H1 (cell line): ENCODE data around the gene PSTK. TPM values are rescaled to one million over a fixed set of nuclear protein-coding genes. Genes with fewer than 3 reads are reported as not detected.

Experiments used
- CTCF ChIA-PET: fragments of 300-600 bp; sonication (Branson Sonifier 250); formaldehyde crosslinking; loops from one replicate; lab custom pipeline; 2021; ENCODE audit not compliant: partially characterized antibody; lab: Charles Lee
- POLR2A ChIA-PET: fragments of 300-600 bp; sonication (Branson Sonifier 250); formaldehyde crosslinking; loops from one replicate; lab custom pipeline; 2021; ENCODE audit warnings: inconsistent platforms; ENCODE audit not compliant: partially characterized antibody; lab: Charles Lee
- DNase-seq, 2 experiments: peaks; one replicate each; pipeline versions ENCODE4 v3.0.0 to v3.0.0-alpha.2; 2010 to 2022; ENCODE audit warnings: low spot score in 2 of 2, low read depth in 1 of 2, mixed read lengths in 1 of 2
- FAIRE-seq: peaks from 2 replicates; lab custom pipeline; 2011; peaks lifted over from hg19 to GRCh38; lab: Jason Lieb, UNC
- H2AFZ ChIP-seq: 2 replicates; pipeline ENCODE4 v1.8.1; 2012; ENCODE audit warnings: low read length, inconsistent platforms
- H2AK5ac ChIP-seq: 2 replicates; pipeline ENCODE4 v1.6.1; 2013; ENCODE audit warnings: low read depth, low read length
- H2BK120ac ChIP-seq: replicated peaks from 2 replicates; pipeline ENCODE3; 2013; ENCODE audit warnings: low read depth, low read length, inconsistent platforms
- H2BK12ac ChIP-seq: 2 replicates; pipeline ENCODE4 v1.6.1; 2013; ENCODE audit warnings: low read depth, low read length
- H2BK15ac ChIP-seq: 2 replicates; pipeline ENCODE4 v1.6.1; 2013; ENCODE audit warnings: low read length
- H2BK20ac ChIP-seq: 2 replicates; pipeline ENCODE4 v1.6.1; 2013; ENCODE audit warnings: low read length
- H2BK5ac ChIP-seq: 2 replicates; pipeline ENCODE4 v1.6.1; 2013; ENCODE audit warnings: low read depth, low read length
- H3K14ac ChIP-seq: 2 replicates; pipeline ENCODE4 v1.6.1; 2013; ENCODE audit warnings: inconsistent platforms; ENCODE audit not compliant: insufficient read length
- H3K18ac ChIP-seq: 2 replicates; pipeline ENCODE4 v1.6.1; 2013; ENCODE audit warnings: low read length; ENCODE audit errors: extremely low read depth
- H3K23ac ChIP-seq: 2 replicates; pipeline ENCODE4 v1.6.1; 2013; ENCODE audit warnings: inconsistent platforms; ENCODE audit not compliant: insufficient read length
- H3K23me2 ChIP-seq: 2 replicates; pipeline ENCODE4 v1.6.1; 2013; ENCODE audit warnings: low read depth, low read length
- H3K27ac ChIP-seq: 2 replicates; pipeline ENCODE4 v1.6.1; 2011; ENCODE audit warnings: low read depth, low read length, inconsistent platforms
- H3K27me3 ChIP-seq, 4 experiments: replicated peaks in 1 of 4; 1 replicate in 1 of 4; 2 replicates in 3 of 4; pipeline versions ENCODE4 v1.6.1 to v1.8.1; 2011 to 2013; ENCODE audit warnings: low read length in 3 of 4, mild to moderate bottlenecking in 3 of 4, inconsistent platforms in 2 of 4, mixed read lengths in 2 of 4, moderate library complexity in 1 of 4; ENCODE audit not compliant: control insufficient read depth in 3 of 4, insufficient read depth in 3 of 4; ENCODE audit errors: extremely low read depth in 1 of 4
- H3K36me3 ChIP-seq, 4 experiments: 2 replicates each; pipeline versions ENCODE4 v1.6.1 to v1.8.1; 2011 to 2013; ENCODE audit warnings: mild to moderate bottlenecking in 4 of 4, low read length in 3 of 4, moderate library complexity in 2 of 4, control low read depth in 1 of 4, inconsistent platforms in 1 of 4; ENCODE audit not compliant: insufficient read depth in 4 of 4, control insufficient read depth in 2 of 4
- H3K4ac ChIP-seq: replicated peaks from 2 replicates; pipeline ENCODE3; 2013; ENCODE audit warnings: low read length, low read depth, mixed read lengths, inconsistent platforms; ENCODE audit not compliant: insufficient read length
- H3K4me1 ChIP-seq, 4 experiments: replicated peaks in 1 of 4; 1 replicate in 1 of 4; 2 replicates in 3 of 4; pipeline versions ENCODE4 v1.6.1 to v1.8.1; 2011 to 2013; ENCODE audit warnings: low read length in 3 of 4, inconsistent platforms in 2 of 4, mixed read lengths in 1 of 4; ENCODE audit not compliant: insufficient read depth in 4 of 4, control insufficient read depth in 3 of 4
- H3K4me2 ChIP-seq, 2 experiments: 2 replicates each; pipeline versions ENCODE4 v1.6.1 to v1.8.1; 2011 to 2013; ENCODE audit warnings: low read depth in 2 of 2, low read length in 2 of 2, control low read depth in 1 of 2, inconsistent platforms in 1 of 2, mild to moderate bottlenecking in 1 of 2; ENCODE audit not compliant: insufficient read depth in 1 of 2
- H3K4me3 ChIP-seq, 4 experiments: fragments of 200-600, 300-600 bp in 1 of 4; sonication (generic), shearing (Covaris generic), sonication (Bioruptor Twin) in 1 of 4; 2 replicates each; pipeline versions ENCODE4 v1.5.1 to v1.8.1; 2011 to 2016; ENCODE audit warnings: low read length in 4 of 4, low read depth in 3 of 4, control low read depth in 2 of 4, inconsistent platforms in 2 of 4, mild to moderate bottlenecking in 2 of 4, mixed read lengths in 1 of 4, moderate library complexity in 1 of 4; ENCODE audit not compliant: insufficient read depth in 2 of 4; ENCODE audit errors: extremely low read depth in 1 of 4
- H3K56ac ChIP-seq: replicated peaks from 2 replicates; pipeline ENCODE3; 2013; ENCODE audit warnings: low read depth, mild to moderate bottlenecking, mixed read lengths, low read length, inconsistent platforms; ENCODE audit not compliant: insufficient read length
- H3K79me1 ChIP-seq: 2 replicates; pipeline ENCODE4 v1.6.1; 2013; ENCODE audit warnings: low read depth, low read length, control low read depth
- H3K79me2 ChIP-seq, 2 experiments: 2 replicates each; pipeline versions ENCODE4 v1.6.1 to v1.8.1; 2012 to 2013; ENCODE audit warnings: low read length in 2 of 2, mild to moderate bottlenecking in 2 of 2, inconsistent platforms in 1 of 2; ENCODE audit not compliant: insufficient read depth in 2 of 2, control insufficient read depth in 1 of 2
- H3K9ac ChIP-seq, 4 experiments: replicated peaks in 1 of 4; 1 replicate in 1 of 4; 2 replicates in 3 of 4; pipeline versions ENCODE4 v1.6.1 to v1.8.1; 2011 to 2013; ENCODE audit warnings: low read depth in 3 of 4, low read length in 3 of 4, control low read depth in 2 of 4, mild to moderate bottlenecking in 2 of 4, moderate library complexity in 2 of 4, inconsistent platforms in 1 of 4; ENCODE audit errors: extremely low read depth in 1 of 4
- H3K9me3 ChIP-seq, 2 experiments: 2 replicates each; pipeline versions ENCODE4 v1.6.1 to v1.8.1; 2012 to 2013; ENCODE audit warnings: mild to moderate bottlenecking in 2 of 2, moderate library complexity in 2 of 2, control low read depth in 1 of 2, inconsistent platforms in 1 of 2, low read depth in 1 of 2, low read length in 1 of 2, mixed read lengths in 1 of 2; ENCODE audit not compliant: insufficient read depth in 2 of 2
- H4K20me1 ChIP-seq, 2 experiments: replicated peaks in 1 of 2; 2 replicates each; pipeline versions ENCODE3 to v1.8.1; 2011 to 2013; ENCODE audit warnings: inconsistent platforms in 2 of 2, low read length in 2 of 2, mild to moderate bottlenecking in 1 of 2; ENCODE audit not compliant: insufficient read depth in 2 of 2, control insufficient read depth in 1 of 2
- H4K5ac ChIP-seq: 2 replicates; pipeline ENCODE4 v1.6.1; 2013; ENCODE audit warnings: low read length, low read depth, mixed read lengths, inconsistent platforms; ENCODE audit not compliant: insufficient read length
- H4K8ac ChIP-seq: 2 replicates; pipeline ENCODE4 v1.8.0; 2013; ENCODE audit warnings: mild to moderate bottlenecking, moderate library complexity, low read length, inconsistent platforms; ENCODE audit not compliant: insufficient read depth; ENCODE audit errors: extremely low read depth
- H4K91ac ChIP-seq: replicated peaks from 2 replicates; pipeline ENCODE3; 2013; ENCODE audit warnings: low read length, mixed read lengths, inconsistent platforms; ENCODE audit not compliant: insufficient read length
- BACH1 ChIP-seq: IDR thresholded peaks from 2 replicates; pipeline ENCODE4 v1.6.1; 2012; ENCODE audit warnings: low read length, improper control_type of control experiment
- BRCA1 ChIP-seq: IDR thresholded peaks from 2 replicates; pipeline ENCODE4 v1.6.1; 2012; ENCODE audit warnings: low read depth, low read length, improper control_type of control experiment
- EZH2 ChIP-seq: fragments of 200-600 bp; sonication (generic); IDR thresholded peaks from 2 replicates; pipeline ENCODE4 v1.7.1; 2012; ENCODE audit warnings: low read depth, mild to moderate bottlenecking, moderate library complexity, low read length, inconsistent platforms; ENCODE audit not compliant: severe bottlenecking
- HDAC2 ChIP-seq, 2 experiments: fragments of 300-600 bp in 1 of 2; sonication (generic) in 1 of 2; IDR thresholded peaks; 2 replicates each; pipeline ENCODE4 v1.6.1; 2011 to 2012; ENCODE audit warnings: low read depth in 2 of 2, low read length in 2 of 2, mild to moderate bottlenecking in 2 of 2, moderate library complexity in 2 of 2, borderline replicate concordance in 1 of 2, inconsistent platforms in 1 of 2
- POLR2AphosphoS5 ChIP-seq: IDR thresholded peaks from 2 replicates; pipeline ENCODE4 v1.6.1; 2011; ENCODE audit warnings: low read depth, low read length
- RFX5 ChIP-seq: IDR thresholded peaks from 2 replicates; pipeline ENCODE4 v1.6.1; 2011; ENCODE audit warnings: low read depth, low read length, improper control_type of control experiment, borderline replicate concordance
- RNF2 ChIP-seq: fragments of 200-900, 300-1000 bp; sonication (generic); IDR thresholded peaks from 2 replicates; pipeline ENCODE4 v1.7.1; 2016; ENCODE audit warnings: borderline replicate concordance, low read depth, mild to moderate bottlenecking, antibody characterized with exemption, low read length; ENCODE audit not compliant: poor library complexity, severe bottlenecking; ENCODE audit errors: missing control alignments
- SP1 ChIP-seq: IDR thresholded peaks from 2 replicates; pipeline ENCODE4 v1.6.1; 2011; ENCODE audit warnings: low read depth, low read length
- SUZ12 ChIP-seq: fragments of 200-600 bp; sonication (generic); IDR thresholded peaks from 2 replicates; pipeline ENCODE4 v1.6.1; 2012; ENCODE audit warnings: mild to moderate bottlenecking, inconsistent platforms, low read length, moderate library complexity, mixed read lengths
- TAF1 ChIP-seq: IDR thresholded peaks from 2 replicates; pipeline ENCODE4 v1.6.1; 2011; ENCODE audit warnings: mild to moderate bottlenecking, low read depth, low read length
- YY1 ChIP-seq: IDR thresholded peaks from 2 replicates; pipeline ENCODE4 v1.6.1; 2011; ENCODE audit warnings: low read depth, mild to moderate bottlenecking, low read length
- ZNF274 ChIP-seq: IDR thresholded peaks from 2 replicates; pipeline ENCODE4 v1.7.0; 2012; ENCODE audit warnings: low read length, borderline replicate concordance; ENCODE audit errors: extremely low read depth
- WGBS, 2 experiments: shearing (Covaris generic) in 1 of 2; methylation state at CpG; one replicate each; pipeline versions ENCODE4 v1.1.6 to v1.1.7; 2013 to 2015; ENCODE audit warnings: low lambda C conversion rate in 2 of 2, mixed read lengths in 2 of 2, inconsistent platforms in 1 of 2, low coverage in 1 of 2, missing lambda C conversion rate in 1 of 2; ENCODE audit not compliant: insufficient replicate concordance in 2 of 2, insufficient coverage in 1 of 2, insufficient read length in 1 of 2; ENCODE audit errors: extremely low coverage in 1 of 2, missing lambda C conversion rate in 1 of 2; 5-methylcytosine and 5-hydroxymethylcytosine counted together
- polyA plus RNA-seq, 7 experiments: library from polyadenylated mRNA; depleted of rRNA in 3 of 7; stranded (reverse) in 5 of 7; unstranded in 2 of 7; fragments of >200 nt in 5 of 7; fragments of 200-250 nt in 2 of 7; gene quantifications; 1 replicate in 5 of 7; 2 replicates in 1 of 7; 4 replicates in 1 of 7; pipeline versions ENCODE4 v1.2.1 to v1.2.3, GENCODE V29; 2011 to 2013; ENCODE audit warnings: missing spikeins in 2 of 7, mixed read lengths in 2 of 7
- total RNA-seq: library from RNA; stranded (reverse); fragmentation: NEBNext Ultra II Directional; extraction: Animal tissue kit (Norgen Biotek cat#: 25700); gene quantifications from 2 replicates; pipeline ENCODE4 v1.2.1, GENCODE V29; 2021

The PSTK gene
- total and polyA plus RNA-seq, 2 of the 8 experiments (the other 6 are each of a cell fraction or from before 2014, with no cell fraction given): 4.4 to 6.6 TPM

GRCh38 chr10:123011987-123012386 lies 31.8 kb downstream of the PSTK start:
- no peak overlapping the region for H3K18ac ChIP-seq
- H3K4me2 ChIP-seq: no peak overlapping the region
- CTCF ChIA-PET: interaction anchor here (0.6 to 5.9 kb wide), 5 partner anchors 10 to 855 kb away, joined by 4 to 28 read pairs (median 7); no protein-coding TSS in a partner anchor
- no peak overlapping the region for H3K23ac ChIP-seq
- peaks cover 0 to 17% of the 10 kb centered on the region in 2 experiments; a peak in 3 of 4 replicates for H3K79me2 ChIP-seq
- H3K56ac ChIP-seq: no peak overlapping the region
- no peak overlapping the region for H3K27ac ChIP-seq
- H3K27me3 ChIP-seq: peaks cover 2 to 24% (median 18%) of the 10 kb centered on the region in 4 experiments; a peak in 5 of 7 replicates
- no peak overlapping the region for H4K5ac ChIP-seq
- H2AFZ ChIP-seq: no peak overlapping the region
- H3K79me1 ChIP-seq: no peaks in the 10 kb centered on the region
- peaks cover 0 to 2% of the 10 kb centered on the region in 2 experiments; a peak in 1 of 4 replicates for H3K9me3 ChIP-seq
- FAIRE-seq: no peak
- H3K4ac ChIP-seq: no peak overlapping the region
- no peak overlapping the region for H3K4me3 ChIP-seq
- POLR2A ChIA-PET: interaction anchor here (0.6 to 1.9 kb wide), 2 partner anchors 9 to 32 kb away, joined by 3 to 4 read pairs; partner anchors contain the start of gene PSTK
- H4K20me1 ChIP-seq: peaks cover 0 to 3% of the 10 kb centered on the region in 2 experiments
- H2BK12ac ChIP-seq: no peak overlapping the region
- no peak overlapping the region for H2BK120ac ChIP-seq
- H3K36me3 ChIP-seq: no peaks in the 10 kb centered on the region
- no peak for DNase-seq
- no peak overlapping the region for H4K8ac ChIP-seq
- no peak overlapping the region for H2BK20ac ChIP-seq
- no peak overlapping the region for H3K9ac ChIP-seq
- H3K23me2 ChIP-seq: peaks cover 10% of the 10 kb centered on the region; the same call in 1 of the 2 replicates
- no peak overlapping the region for H3K14ac ChIP-seq
- peaks cover 4 to 10% (median 6%) of the 10 kb centered on the region in 4 experiments; a peak in 6 of 7 replicates for H3K4me1 ChIP-seq
- H2BK15ac ChIP-seq: no peak overlapping the region
- H2AK5ac ChIP-seq: no peak overlapping the region
- no peak for TF ChIP-seq TAF1
- TF ChIP-seq RNF2: no peak
- TF ChIP-seq EZH2: no peak
- TF ChIP-seq SUZ12: no peak
- TF ChIP-seq BACH1: no peak
- no peak for TF ChIP-seq SP1
- no peak for TF ChIP-seq BRCA1
- TF ChIP-seq ZNF274: no peak
- TF ChIP-seq POLR2AphosphoS5: no peak
- no peak for TF ChIP-seq RFX5
- no peak for TF ChIP-seq HDAC2 (IDR thresholded peaks at IDR 0.05; ENCODE audit: borderline replicate concordance in 1 of 2, low read depth in 2 of 2, low read length in 2 of 2)
- no peak for TF ChIP-seq YY1
- H4K91ac ChIP-seq: no peak overlapping the region
- H2BK5ac ChIP-seq: no peak overlapping the region
- WGBS, 2 experiments: 93% methylated on average over 3 of the region's 3 CpGs; no CpG with 5 or more reads in 1 of the 2 experiments
